IMR-90 (cell line): ENCODE results near the gene MPND. TPM values are rescaled to one million over a fixed set of nuclear protein-coding genes. Genes with fewer than 3 reads are reported as not detected.

ENCODE experiments used
- ATAC-seq: fragments of 200-7000 bp; cut with Tn5 transposase; 2 replicates; pipeline ENCODE4 v1.9.1; 2020; ENCODE audit warnings: low read depth, mild to moderate bottlenecking, moderate library complexity
- BruUV-seq: library from RNA; stranded (reverse); fragments of 400-500 nt; replicated peaks from 2 replicates; lab custom pipeline; 2021; lab: Mats Ljungman, UMichigan
- CTCF ChIA-PET: fragments of 300-600 bp; formaldehyde crosslinking; extraction: SDS; loops from one replicate; lab custom pipeline; 2021; ENCODE audit warnings: antibody characterized with exemption; lab: Yijun Ruan, JAX
- POLR2A ChIA-PET: fragments of 300-600 bp; sonication (Branson Sonifier 250); formaldehyde crosslinking; loops from one replicate; lab custom pipeline; 2022; ENCODE audit warnings: antibody characterized with exemption; ENCODE audit not compliant: unreplicated experiment; lab: Charles Lee
- DNase-seq: peaks from one replicate; pipeline ENCODE4 v3.0.0; 2013
- H2AFZ ChIP-seq: replicated peaks from 2 replicates; pipeline ENCODE3; 2013; ENCODE audit warnings: low read length, mild to moderate bottlenecking; ENCODE audit not compliant: poor library complexity
- H2AK5ac ChIP-seq: 2 replicates; pipeline ENCODE4 v1.6.1; 2013; ENCODE audit warnings: low read depth, low read length, inconsistent platforms
- H2AK9ac ChIP-seq: replicated peaks from 2 replicates; pipeline ENCODE3; 2013; ENCODE audit warnings: mild to moderate bottlenecking, low read depth, low read length, moderate library complexity; ENCODE audit not compliant: poor library complexity
- H2BK120ac ChIP-seq: 2 replicates; pipeline ENCODE4 v1.6.1; 2013; ENCODE audit warnings: low read depth, low read length, inconsistent platforms
- H2BK15ac ChIP-seq: 3 replicates; pipeline ENCODE4 v1.6.1; 2013; ENCODE audit warnings: low read depth, low read length, inconsistent platforms
- H2BK20ac ChIP-seq: 2 replicates; pipeline ENCODE4 v1.6.1; 2013; ENCODE audit warnings: low read depth, mild to moderate bottlenecking, inconsistent platforms, low read length, moderate library complexity
- H2BK5ac ChIP-seq: 2 replicates; pipeline ENCODE4 v1.6.1; 2013; ENCODE audit warnings: mild to moderate bottlenecking, low read depth, low read length, inconsistent platforms; ENCODE audit not compliant: poor library complexity, severe bottlenecking
- H3K14ac ChIP-seq: replicated peaks from 2 replicates; pipeline ENCODE4 v1.6.1; 2013; ENCODE audit warnings: low read depth, low read length, inconsistent platforms
- H3K18ac ChIP-seq: 2 replicates; pipeline ENCODE4 v1.6.1; 2013; ENCODE audit warnings: low read depth, low read length, control low read depth
- H3K23ac ChIP-seq: 2 replicates; pipeline ENCODE4 v1.6.1; 2013; ENCODE audit warnings: low read depth, low read length, inconsistent platforms
- H3K27ac ChIP-seq: 2 replicates; pipeline ENCODE4 v1.5.1; 2013; ENCODE audit warnings: mild to moderate bottlenecking, control low read depth, low read length; ENCODE audit not compliant: insufficient read depth
- H3K27me3 ChIP-seq: 2 replicates; pipeline ENCODE4 v1.6.1; 2013; ENCODE audit warnings: low read length; ENCODE audit not compliant: control insufficient read depth, insufficient read depth
- H3K36me3 ChIP-seq: 2 replicates; pipeline ENCODE4 v1.6.1; 2013; ENCODE audit warnings: low read length, mixed read lengths; ENCODE audit not compliant: control insufficient read depth, insufficient read depth
- H3K4ac ChIP-seq: 2 replicates; pipeline ENCODE4 v1.6.1; 2013; ENCODE audit warnings: low read depth, low read length, inconsistent platforms
- H3K4me1 ChIP-seq: 2 replicates; pipeline ENCODE4 v1.6.1; 2013; ENCODE audit warnings: low read length, mixed read lengths; ENCODE audit not compliant: control insufficient read depth, insufficient read depth
- H3K4me2 ChIP-seq: 2 replicates; pipeline ENCODE4 v1.6.1; 2013; ENCODE audit warnings: low read depth, mild to moderate bottlenecking, control low read depth, low read length, moderate library complexity
- H3K4me3 ChIP-seq: 2 replicates; pipeline ENCODE4 v1.5.1; 2013; ENCODE audit warnings: low read depth, mild to moderate bottlenecking, control low read depth, low read length, moderate library complexity; ENCODE audit not compliant: insufficient read depth
- H3K56ac ChIP-seq: 2 replicates; pipeline ENCODE4 v1.6.1; 2013; ENCODE audit warnings: low read length, inconsistent platforms; ENCODE audit not compliant: insufficient read depth; ENCODE audit errors: extremely low read depth
- H3K79me1 ChIP-seq, 2 experiments: 2 replicates each; pipeline ENCODE4 v1.6.1; 2013; ENCODE audit warnings: low read length in 2 of 2, inconsistent platforms in 1 of 2, low read depth in 1 of 2
- H3K9ac ChIP-seq: 2 replicates; pipeline ENCODE4 v1.6.1; 2013; ENCODE audit warnings: low read depth, low read length, control low read depth
- H3K9me1 ChIP-seq: 2 replicates; pipeline ENCODE4 v1.6.1; 2013; ENCODE audit warnings: low read length, inconsistent platforms; ENCODE audit not compliant: insufficient read depth
- H3K9me3 ChIP-seq: 2 replicates; pipeline ENCODE4 v1.6.1; 2013; ENCODE audit warnings: low read length; ENCODE audit not compliant: control insufficient read depth, insufficient read depth
- H4K20me1 ChIP-seq: 2 replicates; pipeline ENCODE4 v1.6.1; 2013; ENCODE audit warnings: low read length, inconsistent platforms; ENCODE audit not compliant: insufficient read depth
- H4K5ac ChIP-seq: 2 replicates; pipeline ENCODE4 v1.6.1; 2013; ENCODE audit warnings: mild to moderate bottlenecking, low read depth, low read length, control low read depth
- H4K8ac ChIP-seq, 2 experiments: 2 replicates each; pipeline ENCODE4 v1.6.1; 2013; ENCODE audit warnings: low read depth in 2 of 2, low read length in 2 of 2, control low read depth in 1 of 2, inconsistent platforms in 1 of 2
- H4K91ac ChIP-seq: 2 replicates; pipeline ENCODE4 v1.6.1; 2013; ENCODE audit warnings: low read depth, low read length, inconsistent platforms; ENCODE audit not compliant: insufficient read depth
- ELK1 ChIP-seq: fragments of 150-350 bp; IDR thresholded peaks from 2 replicates; pipeline ENCODE4 v1.6.1; 2016; ENCODE audit warnings: low read depth, mild to moderate bottlenecking, low read length, moderate library complexity, borderline replicate concordance
- MAFK ChIP-seq: IDR thresholded peaks from 2 replicates; pipeline ENCODE4 v1.6.1; 2012; ENCODE audit warnings: low read depth, low read length, improper control_type of control experiment
- POLR2A ChIP-seq: IDR thresholded peaks from 2 replicates; pipeline ENCODE4 v1.6.1; 2012; ENCODE audit warnings: mild to moderate bottlenecking, low read depth, low read length
- USF2 ChIP-seq: fragments of 150-350 bp; IDR thresholded peaks from 2 replicates; pipeline ENCODE4 v1.6.1; 2017; ENCODE audit warnings: mild to moderate bottlenecking, antibody characterized with exemption, low read length, low read depth
- WGBS, 2 experiments: methylation state at CpG; one replicate each; pipeline versions ENCODE4 v1.1.5 to v1.1.7; 2013; ENCODE audit warnings: missing lambda C conversion rate in 2 of 2; ENCODE audit not compliant: insufficient read length in 1 of 2; ENCODE audit errors: extremely low coverage in 2 of 2; 5-methylcytosine and 5-hydroxymethylcytosine counted together
- dilution Hi-C: fragments of 300-500 bp; cut with HindIII; formaldehyde crosslinking; loops from one replicate; pipeline ENCODE4 v1.14.3; 2018; ENCODE audit warnings: low sequenced_read_pairs; ENCODE audit not compliant: unreplicated experiment
- in situ Hi-C: fragments of 300-500 bp; cut with MboI; formaldehyde crosslinking; loops from 3 replicates; pipeline ENCODE4 v1.14.3; 2019; ENCODE audit warnings: low sequenced_read_pairs, inconsistent platforms, mixed read lengths
- intact Hi-C: fragments of 100-400 bp; cut with micrococcal nuclease; formaldehyde crosslinking; loops from 2 replicates; pipeline ENCODE4 v1.10.0; 2022
- polyA plus RNA-seq, 3 experiments: library from polyadenylated mRNA; depleted of rRNA; stranded (reverse); fragments of >200 nt; gene quantifications; 2 replicates each; pipeline ENCODE4 v1.2.3, GENCODE V29; 2012; ENCODE audit warnings: low replicate concordance in 1 of 3
- total RNA-seq: library from RNA; depleted of rRNA; stranded (reverse); fragments of >200 nt; gene quantifications from 2 replicates; pipeline ENCODE4 v1.2.3, GENCODE V29; 2012

The MPND gene
- total and polyA plus RNA-seq, 2 of the 4 experiments (the other 2 are of a cell fraction) = 2.3 to 8.1 TPM

DNA sequence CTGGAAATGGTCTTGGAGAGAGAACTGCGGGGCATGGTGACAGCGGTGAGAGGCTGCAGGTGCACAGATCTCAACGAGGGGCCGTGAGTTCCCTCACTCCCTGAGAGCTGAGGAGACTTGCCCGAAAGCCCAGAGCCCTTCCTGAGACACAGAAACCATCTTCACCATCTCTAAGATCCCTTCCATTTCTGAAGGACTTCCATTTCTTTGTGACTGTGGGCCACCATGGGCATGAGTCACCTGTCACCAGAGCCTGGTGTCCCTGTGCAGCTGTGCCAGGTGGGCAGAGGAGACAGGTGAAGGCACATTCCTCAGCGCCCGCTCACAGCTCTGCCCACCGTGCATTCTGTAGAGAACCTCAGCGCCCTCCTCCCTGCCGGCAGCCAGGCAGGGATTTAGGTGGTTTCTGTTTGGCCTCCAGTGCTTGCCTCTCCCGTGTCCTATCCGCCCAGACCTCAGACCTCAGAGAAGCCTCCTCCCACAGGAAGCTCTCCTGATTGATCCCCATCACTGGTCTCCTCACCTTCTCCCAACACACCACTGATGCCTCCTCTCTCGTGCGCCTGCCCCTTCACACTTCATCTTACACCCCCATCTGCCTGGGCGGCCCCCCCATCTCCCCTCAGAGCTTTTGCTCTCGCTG lies 32.8 kb downstream of the MPND start:
- Histone ChIP-seq H2BK20ac (no peak overlapping the region), H3K4me3 (no peak overlapping the region), H3K9me3 (no peaks in the 10 kb centered on the region), H3K56ac (no peak overlapping the region), H2BK15ac (peak overlapping the region; percentile 36; the same call in 1 of the 3 replicates), H4K91ac (peak overlapping the region; percentile 85; the same call in 1 of the 2 replicates), H2AK9ac (peak overlapping the region; percentile 92), H3K9me1 (peaks cover 48% of the 10 kb centered on the region), H3K23ac (peak overlapping the region; percentile 33; the same call in 1 of the 2 replicates), H3K4ac (peak overlapping the region; percentile 63), H2BK5ac (peak overlapping the region; percentile 94), H3K36me3 (peaks cover 5% of the 10 kb centered on the region), H4K5ac (peak overlapping the region; percentile 4; the same call in 1 of the 2 replicates), H3K79me1 (peaks cover 18 to 95% of the 10 kb centered on the region in 2 experiments; a peak in 3 of 4 replicates), H4K20me1 (peaks cover 77% of the 10 kb centered on the region), H2AK5ac (peak overlapping the region; percentile 99), H3K4me2 (no peak overlapping the region), H2AFZ (peak overlapping the region; percentile 16), H3K14ac (peak overlapping the region; percentile 20; the same call in 1 of the 2 replicates), H3K27me3 (no peaks in the 10 kb centered on the region), H3K4me1 (peaks cover 57% of the 10 kb centered on the region), H3K27ac (peak overlapping the region; percentile 50), H4K8ac (peak overlapping the region in 1 of 2 experiments; percentile 95; a peak in 2 of 4 replicates), H2BK120ac (no peak overlapping the region; the same call in 1 of the 2 replicates), H3K9ac (no peak overlapping the region), H3K18ac (no peak overlapping the region)
- ChIA-PET CTCF (interaction anchor here (0.7 kb wide), 1 partner anchor 26 kb away, joined by 3 read pairs; no protein-coding TSS in a partner anchor), POLR2A (no interaction called here)
- in situ Hi-C loops (no loop called here), dilution Hi-C loops (no loop called here), intact Hi-C loops (no loop called here)
- DNase-seq (no peak), ATAC-seq (no peak)
- BruUV-seq = no TSS peak
- no peak for TF ChIP-seq POLR2A
- TF ChIP-seq USF2 = no peak
- no peak for TF ChIP-seq MAFK
- TF ChIP-seq ELK1 = no peak
- WGBS, 2 experiments = 82% methylated on average over 5 of the region's 16 CpGs; no CpG with 5 or more reads in 1 of the 2 experiments
